ENCODE data around the gene WDR72.

The WDR72 gene

GRCh38 chr15:53527996-53528395 lies 231.5 kb downstream of the WDR72 start:
- DNase-seq, result no peak

- DNase-seq, result no peak
Observed at GRCh38 chr15:53525894-53526293, 233.6 kb downstream of the WDR72 start.

GRCh38 chr15:53522991-53523390 lies 236.5 kb downstream of the WDR72 start:
- no peak for DNase-seq

DNA sequence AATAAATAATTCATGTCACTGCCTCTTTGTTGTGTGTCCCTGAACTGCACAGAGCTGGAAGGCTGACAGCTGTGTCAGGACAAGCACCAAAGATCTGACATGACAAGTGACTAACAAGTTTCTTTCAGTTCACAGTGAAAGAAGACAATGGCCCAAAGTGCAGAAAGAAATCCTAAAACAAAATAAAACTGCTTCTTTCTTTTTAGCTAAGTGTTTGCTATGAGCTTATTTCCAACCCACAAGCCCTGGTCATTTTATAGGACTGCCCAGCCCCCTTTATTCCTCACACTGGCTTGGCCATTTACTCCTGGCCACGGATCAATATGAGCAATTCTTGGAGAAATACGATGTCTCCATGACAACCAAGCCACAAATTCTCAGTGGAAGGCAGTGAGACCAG lies 238.5 kb downstream of the WDR72 start:
- DNase-seq, result no peak

DNA sequence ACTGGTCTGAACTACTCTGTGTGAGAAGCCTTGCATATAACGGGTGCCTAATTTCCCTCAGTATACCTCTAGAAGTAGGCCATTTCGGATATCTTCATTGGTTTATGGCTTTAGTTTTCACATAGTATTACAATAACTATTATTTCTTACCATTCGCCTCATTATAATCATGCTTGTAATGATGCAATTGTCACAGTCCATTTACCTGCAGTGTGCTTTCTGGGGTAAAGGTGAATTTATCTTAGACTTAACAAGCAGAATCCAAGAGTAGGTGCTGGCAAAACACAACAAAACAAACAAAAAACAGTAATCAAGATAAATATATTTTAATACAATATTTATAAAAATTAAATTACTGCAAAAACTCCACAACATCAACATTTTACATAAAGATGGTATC lies 246.0 kb downstream of the WDR72 start:
- no peak for DNase-seq

DNA sequence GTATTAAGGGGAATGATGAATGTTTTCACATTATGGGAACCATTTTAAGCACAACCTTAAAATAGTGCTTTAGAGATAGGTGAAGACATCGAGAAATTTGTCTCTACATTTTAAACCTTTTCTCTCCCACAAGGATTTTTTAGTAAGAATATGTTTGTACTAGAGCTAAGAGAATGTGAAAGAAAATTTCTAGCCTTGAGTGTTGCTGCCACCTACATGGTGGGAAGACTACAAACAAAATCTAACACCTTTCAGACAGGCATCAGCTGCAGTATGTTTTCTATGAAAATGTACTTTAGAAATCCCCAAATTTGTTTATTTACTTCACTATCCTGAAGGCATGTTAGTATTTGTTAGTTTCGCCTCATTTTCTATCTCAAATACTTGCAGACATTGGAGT lies 247.4 kb downstream of the WDR72 start:
- DNase-seq, result no peak

GRCh38 chr15:53511175-53511574 lies 248.3 kb downstream of the WDR72 start:
- DNase-seq, result no peak

DNA sequence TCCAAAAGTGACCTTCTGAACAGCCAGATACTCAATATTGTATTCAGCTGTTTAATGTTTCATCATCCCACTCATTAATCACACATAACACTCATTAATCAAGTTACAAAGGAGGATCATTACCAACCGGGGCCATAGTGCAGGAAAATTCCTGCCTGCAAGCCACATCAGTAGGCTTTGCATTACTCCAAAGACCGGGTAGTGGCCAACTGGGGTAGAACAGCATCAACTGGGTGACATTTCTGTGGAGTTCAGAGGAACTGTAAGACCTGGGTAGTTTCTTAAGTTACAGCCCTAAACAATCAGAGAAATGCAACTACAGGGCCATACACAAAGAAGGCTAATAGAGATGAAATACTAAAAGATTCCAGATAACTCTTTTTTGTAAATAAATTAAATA lies 253.1 kb downstream of the WDR72 start:
- no peak for DNase-seq

GRCh38 chr15:53498996-53499395 lies 260.5 kb downstream of the WDR72 start:
- no peak for DNase-seq

- no peak for DNase-seq
Observed at GRCh38 chr15:53490341-53490740, 269.1 kb downstream of the WDR72 start.

DNA sequence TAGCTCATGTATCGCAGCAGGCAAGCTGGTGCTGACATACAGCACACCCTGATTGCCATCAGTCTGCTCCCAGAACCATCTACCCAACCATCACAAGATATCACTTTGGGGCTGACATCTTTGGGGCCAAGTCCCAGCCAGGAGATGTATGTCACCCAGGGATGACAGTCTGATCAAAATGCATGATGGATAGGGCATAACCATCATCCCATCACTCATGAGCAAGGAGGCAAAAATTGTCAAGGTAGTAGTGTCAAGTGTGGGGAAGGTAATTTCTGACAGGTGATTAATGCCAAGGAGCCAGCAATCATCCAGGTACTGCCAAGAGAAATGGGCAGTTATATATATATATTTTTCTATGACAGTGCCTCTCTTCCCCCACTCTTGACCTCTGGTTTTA lies 277.4 kb downstream of the WDR72 start:
- DNase-seq, result no peak

DNA sequence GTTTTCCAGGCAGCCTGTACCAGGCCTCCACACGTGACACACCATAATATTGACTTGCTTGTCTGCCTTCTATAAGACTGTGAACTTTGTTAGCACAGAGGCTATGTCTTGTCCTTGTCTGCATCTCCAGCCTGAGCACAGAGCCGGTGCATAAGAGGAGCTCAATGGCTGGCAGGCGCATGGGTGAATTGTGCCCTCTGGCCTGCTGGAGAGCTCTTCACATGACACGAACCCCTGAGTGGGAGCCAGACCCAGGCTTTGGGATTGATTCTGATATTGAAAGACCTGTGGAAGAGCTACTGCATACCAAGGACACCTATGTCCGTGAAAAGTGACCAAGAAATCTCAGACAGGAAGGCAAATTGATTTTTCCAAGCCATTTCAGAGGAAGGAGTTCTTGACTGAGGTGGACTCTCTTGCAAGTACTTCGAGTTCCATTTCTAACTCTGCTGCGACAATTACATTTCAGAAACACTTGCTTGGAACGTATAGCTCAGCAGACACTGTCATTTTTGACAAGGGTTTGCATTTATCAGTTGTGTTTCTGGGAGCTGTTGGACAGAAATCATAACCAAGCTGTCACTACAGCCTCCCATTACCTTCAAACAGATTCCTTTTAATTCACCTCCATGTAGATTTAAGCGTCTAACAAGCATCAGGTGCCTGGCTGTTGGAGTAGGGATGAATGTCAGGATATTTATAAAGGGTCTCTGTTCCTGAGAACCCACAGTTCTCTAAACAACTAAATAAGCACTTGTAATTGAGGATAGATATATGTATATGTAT lies 281.3 kb downstream of the WDR72 start:
- no peak for DNase-seq

DNA sequence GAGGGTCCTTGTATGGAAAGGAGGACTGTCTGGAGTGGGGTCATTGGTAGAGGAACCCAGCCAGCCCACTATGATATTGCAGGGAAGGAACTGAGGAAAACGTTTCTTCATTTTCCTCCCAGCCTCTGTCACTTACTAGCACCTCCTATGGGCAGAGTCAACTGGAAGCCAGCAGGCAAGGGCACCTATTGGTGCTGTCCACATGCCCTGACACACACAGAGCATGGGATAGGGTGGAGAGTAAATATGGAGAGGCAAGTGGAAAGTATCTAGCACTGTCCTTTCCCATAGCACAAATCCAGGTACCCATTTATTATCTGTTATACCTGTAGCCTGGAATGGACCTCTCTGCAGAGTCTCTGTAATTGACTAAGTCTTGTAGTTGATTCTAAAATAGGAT lies 285.6 kb downstream of the WDR72 start:
- no peak for DNase-seq

- DNase-seq, result no peak
Observed at GRCh38 chr15:53473435-53473834, 286.0 kb downstream of the WDR72 start.

DNA sequence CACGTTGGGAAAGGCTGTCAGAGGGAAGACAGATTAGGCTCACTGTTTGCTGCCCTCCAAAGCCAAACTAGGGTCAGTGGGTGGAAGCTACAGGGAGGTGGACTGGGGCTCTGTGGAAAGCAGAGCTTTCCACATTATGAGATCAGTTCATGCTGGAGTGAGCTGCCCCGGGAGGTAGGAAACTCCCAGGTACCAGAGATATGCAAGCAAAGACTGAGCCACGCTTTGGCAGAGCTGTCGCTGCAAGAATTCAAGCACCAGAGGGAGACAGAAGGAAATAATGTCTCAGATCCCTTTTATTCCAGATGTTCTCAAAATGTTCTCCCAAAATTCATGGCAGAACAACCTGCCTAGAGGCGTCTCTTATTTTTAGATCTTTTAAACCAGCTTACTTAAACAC lies 286.6 kb downstream of the WDR72 start:
- no peak for DNase-seq

DNA sequence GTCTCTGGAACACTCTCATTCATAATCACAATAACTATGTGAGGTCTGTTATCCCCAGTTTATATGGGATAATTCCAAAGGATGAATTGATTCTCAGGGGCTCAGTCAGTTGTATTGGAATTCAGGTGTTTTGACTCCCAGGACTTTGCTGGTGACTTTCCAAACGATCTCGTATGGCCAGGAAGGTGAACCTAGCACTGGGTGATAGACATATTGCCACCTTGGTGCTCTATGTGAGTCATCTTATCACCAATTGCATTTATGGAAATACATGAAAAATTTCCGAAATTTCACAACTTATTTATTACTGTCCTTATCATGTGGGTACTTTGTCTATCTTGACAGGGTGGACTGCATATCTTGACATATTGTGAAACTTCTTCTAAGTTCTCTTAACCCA lies 287.3 kb downstream of the WDR72 start:
- DNase-seq, result no peak

DNA sequence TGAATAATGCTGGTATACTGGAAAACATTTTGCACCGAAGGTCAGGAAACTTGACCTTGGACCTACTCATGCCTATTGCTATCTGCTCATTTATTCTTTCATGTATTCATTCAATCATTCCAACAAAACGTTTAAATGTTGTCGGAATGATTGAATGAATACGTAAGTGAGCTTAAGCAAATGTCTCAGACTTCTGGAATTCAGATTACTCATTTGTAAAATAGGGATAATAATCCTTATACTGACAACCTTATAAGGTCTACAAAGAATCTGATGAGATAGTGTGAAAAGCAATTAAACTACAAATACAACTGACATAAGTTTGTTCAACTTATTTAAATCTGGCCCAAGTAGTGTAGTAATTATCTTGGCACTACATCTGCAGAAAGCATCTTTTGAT lies 288.7 kb downstream of the WDR72 start:
- no peak for DNase-seq

DNA sequence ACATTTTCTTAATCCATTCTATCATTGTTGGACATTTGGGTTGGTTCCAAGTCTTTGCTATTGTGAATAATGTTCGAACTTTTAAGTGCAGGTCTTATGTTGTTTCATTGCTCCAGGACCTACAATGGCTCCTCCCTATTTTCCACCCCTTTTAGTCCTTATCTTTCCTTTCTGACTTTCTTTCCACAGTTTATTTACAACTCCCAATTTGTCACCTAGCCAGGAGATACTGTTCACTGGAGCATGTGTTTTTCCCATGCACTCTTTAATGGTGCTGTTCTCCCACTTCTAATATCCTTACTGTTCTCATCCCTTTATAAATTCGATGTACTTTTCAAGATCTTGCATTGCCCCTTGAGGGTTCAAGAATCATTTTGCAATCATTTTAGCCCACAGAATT lies 290.0 kb downstream of the WDR72 start:
- no peak for DNase-seq

Measured in activated naive CD4-positive, alpha-beta T cell treated with anti-CD3 and anti-CD28 coated beads, Interleukin-2, amount 50 U/mL, for 16 hours (primary cell).